GM19240 (cell line): ENCODE measurements around the gene RIC1.
"Not testable (repeated sequence)": the region's sequence is repeated elsewhere in the genome, so short reads cannot be mapped to it uniquely, and the experiment has no call there.

ENCODE experiments used
- DNase-seq: peaks from one replicate; pipeline ENCODE4 v3.0.0; 2011; ENCODE audit warnings: low spot score; ENCODE audit not compliant: insufficient read length

The RIC1 gene, protein sequence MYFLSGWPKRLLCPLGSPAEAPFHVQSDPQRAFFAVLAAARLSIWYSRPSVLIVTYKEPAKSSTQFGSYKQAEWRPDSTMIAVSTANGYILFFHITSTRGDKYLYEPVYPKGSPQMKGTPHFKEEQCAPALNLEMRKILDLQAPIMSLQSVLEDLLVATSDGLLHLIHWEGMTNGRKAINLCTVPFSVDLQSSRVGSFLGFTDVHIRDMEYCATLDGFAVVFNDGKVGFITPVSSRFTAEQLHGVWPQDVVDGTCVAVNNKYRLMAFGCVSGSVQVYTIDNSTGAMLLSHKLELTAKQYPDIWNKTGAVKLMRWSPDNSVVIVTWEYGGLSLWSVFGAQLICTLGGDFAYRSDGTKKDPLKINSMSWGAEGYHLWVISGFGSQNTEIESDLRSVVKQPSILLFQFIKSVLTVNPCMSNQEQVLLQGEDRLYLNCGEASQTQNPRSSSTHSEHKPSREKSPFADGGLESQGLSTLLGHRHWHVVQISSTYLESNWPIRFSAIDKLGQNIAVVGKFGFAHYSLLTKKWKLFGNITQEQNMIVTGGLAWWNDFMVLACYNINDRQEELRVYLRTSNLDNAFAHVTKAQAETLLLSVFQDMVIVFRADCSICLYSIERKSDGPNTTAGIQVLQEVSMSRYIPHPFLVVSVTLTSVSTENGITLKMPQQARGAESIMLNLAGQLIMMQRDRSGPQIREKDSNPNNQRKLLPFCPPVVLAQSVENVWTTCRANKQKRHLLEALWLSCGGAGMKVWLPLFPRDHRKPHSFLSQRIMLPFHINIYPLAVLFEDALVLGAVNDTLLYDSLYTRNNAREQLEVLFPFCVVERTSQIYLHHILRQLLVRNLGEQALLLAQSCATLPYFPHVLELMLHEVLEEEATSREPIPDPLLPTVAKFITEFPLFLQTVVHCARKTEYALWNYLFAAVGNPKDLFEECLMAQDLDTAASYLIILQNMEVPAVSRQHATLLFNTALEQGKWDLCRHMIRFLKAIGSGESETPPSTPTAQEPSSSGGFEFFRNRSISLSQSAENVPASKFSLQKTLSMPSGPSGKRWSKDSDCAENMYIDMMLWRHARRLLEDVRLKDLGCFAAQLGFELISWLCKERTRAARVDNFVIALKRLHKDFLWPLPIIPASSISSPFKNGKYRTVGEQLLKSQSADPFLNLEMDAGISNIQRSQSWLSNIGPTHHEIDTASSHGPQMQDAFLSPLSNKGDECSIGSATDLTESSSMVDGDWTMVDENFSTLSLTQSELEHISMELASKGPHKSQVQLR (N-terminal part only)

DNA sequence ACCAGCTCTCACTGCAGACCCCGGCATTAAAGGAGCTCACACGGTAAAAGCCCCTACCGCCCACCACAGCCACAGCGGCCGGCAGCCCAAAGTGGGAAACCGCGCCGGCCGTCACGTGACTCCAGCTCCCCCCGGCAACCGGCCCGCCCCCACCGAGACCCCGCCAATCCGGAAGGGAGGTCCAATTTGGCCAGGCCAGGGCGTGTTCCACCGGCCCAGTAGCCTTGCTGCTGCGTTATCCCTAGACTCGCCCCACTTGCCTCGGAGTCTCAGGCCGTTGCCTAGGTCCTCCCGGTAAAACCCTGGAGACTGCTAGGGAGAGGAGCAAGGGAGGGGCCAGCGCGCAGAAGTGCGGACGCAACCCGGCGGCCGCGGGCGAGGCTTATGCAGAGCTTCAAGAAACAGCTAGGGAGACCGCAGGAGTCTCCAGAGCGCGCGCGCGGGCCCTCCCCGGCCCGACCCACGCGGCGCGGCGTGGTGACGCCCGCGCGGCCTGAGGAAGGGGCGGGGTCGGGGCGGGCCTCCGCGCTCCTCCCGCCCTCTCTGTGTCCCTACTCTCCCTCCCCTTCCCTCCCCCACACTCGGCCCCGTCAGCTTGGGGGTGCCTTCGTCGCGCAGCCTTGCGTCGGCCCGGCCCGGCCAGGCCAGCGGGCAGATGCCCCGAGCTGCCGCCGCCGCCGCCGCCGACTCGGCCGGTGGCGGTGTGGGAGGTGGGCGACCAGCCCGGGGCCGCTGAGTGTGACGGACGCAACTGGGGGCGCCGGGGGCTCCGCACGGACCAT is at the start of gene RIC1:
Gene RIC1 (plus strand): TSS at position 578 of the 782 bp plus-strand sequence. CDS start 203 bp downstream, at position 781.
- peak; percentile 56 for DNase-seq

DNA sequence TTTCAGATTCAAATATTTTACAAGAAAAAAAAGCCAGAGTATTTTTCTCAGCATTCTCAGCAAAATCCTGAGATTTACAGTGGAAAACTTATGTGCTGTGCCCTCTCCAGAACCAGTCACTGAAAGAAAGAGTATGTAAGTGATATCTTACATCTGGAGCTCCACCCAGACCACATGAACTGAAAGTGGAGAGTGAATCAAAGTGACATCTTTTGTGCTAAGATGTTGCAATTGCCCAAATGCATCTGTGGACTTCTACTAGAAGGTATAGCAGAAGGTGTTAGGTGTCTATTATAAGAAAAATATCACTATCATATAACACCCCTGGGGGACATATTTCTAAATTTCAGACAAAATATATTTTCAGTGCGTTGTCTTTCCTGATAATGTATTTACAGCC is 49.0 kb upstream of the RIC1 start:
- no peak for DNase-seq

DNA sequence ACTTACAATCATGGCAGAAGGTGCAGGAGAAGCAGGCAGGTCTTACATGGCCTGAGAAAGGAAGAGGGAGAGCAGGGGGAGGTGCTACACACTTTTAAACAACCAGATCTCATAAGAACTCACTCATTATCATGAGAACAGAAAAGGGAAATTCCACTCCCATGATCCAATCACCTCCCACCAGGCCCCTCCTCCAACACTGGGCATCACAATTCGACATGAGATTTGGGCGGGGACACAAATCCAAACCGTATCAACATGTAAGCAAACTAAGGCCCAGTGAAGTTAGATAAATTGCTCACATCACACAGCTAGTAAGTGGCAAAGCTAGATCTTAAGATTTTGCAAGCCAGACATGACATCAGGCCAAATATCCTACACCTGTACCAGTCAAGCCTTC is 48.3 kb upstream of the RIC1 start:
- DNase-seq, result no peak

DNA sequence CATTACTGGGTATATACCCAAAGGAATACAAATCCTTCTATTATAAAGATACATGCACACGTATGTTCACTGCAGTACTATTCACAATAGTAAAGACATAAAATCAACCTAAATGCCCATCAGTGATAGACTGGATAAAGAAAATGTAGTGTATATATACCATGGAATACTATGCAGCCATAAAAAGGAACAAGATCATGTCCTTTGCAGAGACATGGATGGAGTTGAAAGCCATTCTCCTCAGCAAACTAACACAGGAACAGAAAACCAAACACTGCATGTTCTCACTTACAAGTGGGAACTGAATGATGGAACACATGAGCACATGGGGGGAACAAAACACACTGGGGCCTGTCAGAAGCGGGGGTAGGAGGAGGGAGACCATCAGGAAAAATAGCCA is 47.2 kb upstream of the RIC1 start:
- DNase-seq, result not testable (repeated sequence)

DNA sequence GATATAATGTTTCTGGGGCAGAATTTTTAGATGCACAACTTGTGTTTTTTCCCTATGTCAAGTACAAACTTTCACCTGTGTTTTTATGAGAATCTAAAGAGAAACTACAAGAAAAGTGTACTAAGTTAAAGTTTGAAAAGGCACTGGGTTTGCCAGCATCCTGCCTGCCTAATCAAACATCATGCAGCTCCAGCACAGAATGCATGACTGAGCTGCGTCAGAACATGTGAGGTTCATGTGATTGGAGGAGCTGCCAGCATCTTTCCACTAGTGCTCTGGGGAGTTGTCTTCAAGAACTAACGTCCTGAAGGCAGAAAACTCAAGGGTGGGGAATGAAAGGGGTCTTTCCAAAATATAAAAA is 46.1 kb upstream of the RIC1 start:
- no peak for DNase-seq

DNA sequence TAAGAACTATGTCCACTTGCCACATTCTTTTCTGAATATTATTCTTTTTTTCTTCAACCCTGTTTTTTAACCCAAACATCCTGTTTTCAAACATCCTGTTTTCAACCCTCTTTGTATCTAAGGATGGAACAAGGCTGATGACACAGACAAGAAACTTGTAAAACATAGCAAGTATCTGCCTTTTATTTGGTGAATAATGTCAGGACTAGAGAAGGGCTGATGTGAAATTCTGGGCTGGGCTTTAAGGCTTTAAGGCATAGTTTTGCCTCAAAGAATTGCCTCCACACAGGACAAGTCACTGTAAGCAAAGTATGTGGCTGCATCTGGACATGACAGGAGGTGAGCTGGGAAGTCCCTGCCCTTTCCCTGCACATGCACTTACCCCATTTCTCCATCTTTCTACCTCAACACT is 42.5 kb upstream of the RIC1 start:
- no peak for DNase-seq

DNA sequence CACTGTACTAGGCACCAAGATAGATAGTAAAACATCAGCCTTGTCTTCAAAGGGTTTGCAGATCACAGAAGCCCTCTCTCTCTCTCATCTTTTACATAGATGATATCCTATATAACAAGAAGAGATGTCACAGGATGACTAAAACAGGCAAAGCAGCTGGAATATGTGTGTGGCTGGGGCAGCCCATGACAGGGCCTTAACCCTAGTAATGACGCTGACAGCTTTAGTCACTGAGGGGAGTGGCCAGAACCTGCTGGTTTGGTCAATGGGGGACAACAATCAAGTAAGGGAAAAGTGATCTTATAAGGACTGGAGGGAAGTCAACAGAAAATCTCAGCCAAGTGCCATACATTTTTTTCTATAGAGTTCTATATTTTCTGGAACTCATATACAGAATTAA is 41.9 kb upstream of the RIC1 start:
- DNase-seq, result no peak

DNA sequence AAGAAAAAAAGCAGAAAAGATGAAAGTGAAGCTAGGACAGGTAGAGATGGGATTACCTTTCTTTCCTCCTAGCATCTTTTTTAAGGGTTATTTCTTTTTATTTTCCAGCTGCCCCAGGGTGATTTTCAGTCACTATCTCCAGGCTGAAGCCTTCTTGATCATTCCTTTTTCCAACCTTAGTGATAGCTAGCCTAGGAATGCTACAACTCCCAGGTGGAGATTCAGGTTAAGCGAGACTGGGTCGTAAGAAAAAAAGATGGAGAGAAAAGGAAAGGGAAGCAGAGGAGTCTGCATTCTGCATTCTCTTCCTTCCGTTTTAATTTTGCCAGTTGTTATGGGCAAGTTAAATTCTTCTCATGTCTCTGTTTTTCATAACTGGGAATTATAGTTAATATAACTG is 36.7 kb upstream of the RIC1 start:
- DNase-seq, result no peak

DNA sequence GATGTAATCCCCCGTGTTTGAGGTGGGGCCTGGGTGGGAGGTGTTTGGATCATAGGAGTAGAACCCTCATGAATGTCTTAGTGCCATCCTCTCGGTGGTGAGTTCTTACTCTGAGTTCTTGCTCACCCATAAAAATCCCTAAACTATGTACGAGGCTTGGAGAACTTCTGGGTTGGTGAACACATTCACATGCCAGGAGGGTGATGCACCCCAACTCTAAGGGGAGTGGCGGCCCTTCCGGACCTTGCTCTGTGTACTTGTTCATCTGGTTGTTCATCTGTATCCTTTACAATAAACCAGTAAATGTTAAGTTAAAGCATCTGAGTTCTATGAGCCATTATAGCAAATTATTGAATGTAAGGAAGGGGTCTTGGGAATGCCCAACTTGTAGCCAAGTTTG is 36.0 kb upstream of the RIC1 start:
- DNase-seq, result no peak

DNA sequence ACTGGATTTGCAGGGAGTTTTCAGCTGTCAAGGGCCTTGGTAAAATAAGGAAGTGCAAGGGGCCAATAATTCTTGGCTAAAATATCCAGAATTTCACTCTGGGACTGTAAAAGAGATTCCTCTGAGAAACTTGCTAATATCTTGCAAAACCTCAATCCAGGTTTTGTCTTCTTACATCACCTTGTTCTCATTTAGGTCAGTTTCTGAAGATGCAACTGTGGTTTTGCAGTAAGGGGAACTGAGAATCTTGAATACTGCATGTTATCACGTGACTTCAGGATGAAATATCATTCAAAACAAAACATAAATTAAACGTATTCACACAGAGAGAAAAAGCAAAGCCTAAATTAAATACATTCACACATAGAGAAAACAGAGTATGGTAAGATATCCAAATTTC is 35.0 kb upstream of the RIC1 start:
- DNase-seq, result peak; percentile 41

DNA sequence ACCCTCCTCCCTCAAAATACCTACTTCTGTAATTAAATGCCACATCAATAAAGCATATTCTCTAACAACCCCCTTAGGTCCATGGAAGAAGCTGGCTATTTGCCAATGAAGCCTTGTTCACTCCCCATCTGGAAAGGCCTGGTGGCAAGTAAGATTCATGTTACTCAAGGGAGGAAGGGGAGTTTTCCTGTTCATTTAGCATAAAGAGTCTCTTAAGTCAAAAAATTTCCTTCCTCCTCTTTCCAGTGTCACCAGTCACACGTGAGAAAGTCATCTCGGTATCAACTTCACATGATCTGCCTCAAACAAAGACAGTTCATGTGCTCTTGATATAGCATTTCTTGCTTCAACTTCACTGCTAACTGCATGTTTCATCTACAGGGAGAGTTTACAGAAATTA is 32.7 kb upstream of the RIC1 start:
- DNase-seq, result no peak

DNA sequence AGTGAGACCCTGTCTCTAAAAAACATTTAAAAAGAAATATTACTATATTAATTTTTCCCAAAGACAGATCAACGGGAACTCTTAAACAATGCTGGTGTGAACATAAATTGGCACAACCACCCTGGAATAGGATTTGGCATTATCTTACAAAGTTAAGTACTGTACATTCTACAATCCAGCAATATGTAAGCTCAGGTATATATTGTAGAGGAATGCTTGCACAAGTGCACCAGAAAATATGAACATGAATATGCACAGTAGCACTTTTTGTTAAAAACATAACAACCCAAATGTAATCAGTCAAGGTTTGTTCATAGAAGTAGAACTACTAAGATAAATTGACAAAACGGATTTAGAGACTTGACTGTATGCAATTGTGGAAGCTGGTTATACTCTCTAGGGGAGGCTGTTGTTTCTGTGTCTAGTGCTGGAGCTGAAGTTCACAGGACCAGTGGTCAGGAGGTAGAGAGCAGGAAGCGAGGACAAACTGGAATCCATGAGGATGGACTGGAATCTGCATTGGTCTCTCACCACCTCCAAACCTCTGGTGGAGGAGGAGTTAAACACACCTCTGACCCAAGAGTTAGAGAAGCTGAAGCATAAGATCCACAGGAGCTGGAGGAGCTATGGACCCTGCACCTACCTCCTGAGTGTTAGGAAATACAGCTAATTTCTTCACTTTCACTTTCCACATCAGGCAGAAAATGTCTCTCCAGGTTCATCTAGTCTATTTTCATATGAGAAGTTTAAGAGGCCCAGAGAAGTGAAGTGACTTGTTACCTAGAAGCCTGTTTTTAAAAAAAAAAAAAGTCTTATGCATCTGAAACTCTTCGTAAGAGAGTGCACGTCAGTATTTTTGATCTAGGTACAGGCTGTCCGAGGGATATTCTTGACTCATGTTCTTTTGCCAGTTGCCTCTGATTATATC is 20.3 kb upstream of the RIC1 start:
- no peak for DNase-seq

DNA sequence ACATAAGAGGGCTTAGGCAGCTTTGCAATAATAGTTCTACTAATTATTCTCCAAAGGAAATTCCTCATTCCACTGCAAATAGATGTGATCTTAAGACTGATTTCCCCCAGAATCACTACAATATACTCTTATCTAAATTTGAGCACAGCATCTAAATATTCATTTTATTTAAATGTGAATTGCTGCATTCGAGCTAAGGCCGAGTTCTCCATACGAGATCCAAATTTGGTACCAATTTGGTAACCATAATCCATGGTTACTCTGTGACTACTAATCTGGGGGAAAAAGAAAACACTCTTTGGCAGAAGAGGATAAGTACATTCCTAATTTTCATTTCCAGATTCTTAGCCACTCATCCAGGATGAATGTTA is 19.7 kb upstream of the RIC1 start:
- no peak for DNase-seq

DNA sequence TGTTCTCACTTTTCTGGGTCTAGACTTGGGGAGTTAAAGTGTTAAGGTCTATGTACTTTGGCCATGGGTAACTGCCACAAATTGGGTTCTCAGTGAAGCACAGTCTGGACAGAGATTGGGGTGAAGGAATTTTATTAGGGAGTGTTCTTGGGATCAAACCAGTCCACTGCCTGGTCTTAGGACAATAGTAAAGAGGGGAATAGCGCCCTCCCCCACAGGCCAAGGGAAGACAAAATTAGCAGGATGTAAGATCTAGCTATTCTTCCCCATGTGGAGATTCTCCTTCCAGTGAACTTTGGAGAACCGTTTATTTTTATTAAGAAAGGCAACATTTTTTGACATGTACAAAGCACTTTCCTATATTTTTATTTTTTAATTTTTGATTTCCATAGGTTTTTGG is 18.4 kb upstream of the RIC1 start:
- no peak for DNase-seq

DNA sequence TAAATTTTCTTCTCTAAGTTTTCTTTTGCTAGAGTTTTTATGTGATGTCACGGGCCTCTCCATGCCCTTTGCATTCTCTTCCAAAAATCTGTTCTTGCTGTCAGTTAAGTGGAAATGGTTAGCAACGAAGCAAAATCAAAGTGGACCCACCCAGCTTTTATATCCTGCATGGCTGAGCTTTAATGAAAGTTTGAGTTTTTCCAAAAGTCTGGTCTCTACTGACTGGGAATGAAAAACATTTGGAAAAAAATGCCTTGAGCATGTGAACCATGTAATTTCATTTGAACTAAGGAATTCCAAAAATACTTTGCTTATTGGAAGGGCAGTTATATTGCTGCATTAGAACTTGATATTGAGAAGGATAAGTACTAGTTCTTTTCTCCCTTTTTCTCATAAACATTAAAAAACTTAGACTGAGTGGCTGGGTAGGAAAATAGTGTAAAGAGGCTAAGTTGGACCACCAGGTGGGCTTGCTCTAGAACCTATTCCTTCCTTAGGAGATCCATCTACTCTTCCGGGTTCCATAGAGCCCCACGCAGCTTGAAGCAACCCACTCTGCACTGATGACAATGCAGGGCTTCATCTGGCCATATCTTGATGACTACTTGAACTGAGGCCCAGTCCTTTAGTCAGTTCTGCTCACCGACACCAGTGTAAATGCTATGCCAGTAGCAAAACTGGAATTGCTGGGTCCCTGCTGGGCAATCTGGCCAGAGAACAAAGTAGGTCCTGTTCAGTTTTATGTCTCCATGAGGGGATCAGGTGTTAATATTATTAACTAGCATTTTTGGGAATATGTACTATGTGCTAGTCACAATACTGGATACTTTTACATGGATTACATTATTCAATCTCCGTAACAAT is 17.4 kb upstream of the RIC1 start:
- DNase-seq, result no peak

DNA sequence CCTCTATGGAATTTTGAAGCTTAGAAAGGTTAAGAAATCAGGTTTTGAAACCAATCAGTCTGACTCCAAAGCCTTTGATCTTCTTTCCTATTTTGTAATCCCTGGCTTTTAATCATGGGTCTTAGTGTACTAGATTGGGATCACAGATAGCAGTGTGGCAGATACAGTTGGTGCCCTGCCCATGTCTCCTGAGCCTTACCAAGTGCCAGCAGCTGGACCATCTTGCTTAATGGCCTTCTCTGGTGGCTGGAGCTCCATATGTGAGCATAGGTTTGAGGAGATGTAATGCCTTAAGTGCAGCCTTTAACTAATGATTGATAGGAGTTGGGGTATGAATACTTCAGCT is 16.7 kb upstream of the RIC1 start:
- no peak for DNase-seq

DNA sequence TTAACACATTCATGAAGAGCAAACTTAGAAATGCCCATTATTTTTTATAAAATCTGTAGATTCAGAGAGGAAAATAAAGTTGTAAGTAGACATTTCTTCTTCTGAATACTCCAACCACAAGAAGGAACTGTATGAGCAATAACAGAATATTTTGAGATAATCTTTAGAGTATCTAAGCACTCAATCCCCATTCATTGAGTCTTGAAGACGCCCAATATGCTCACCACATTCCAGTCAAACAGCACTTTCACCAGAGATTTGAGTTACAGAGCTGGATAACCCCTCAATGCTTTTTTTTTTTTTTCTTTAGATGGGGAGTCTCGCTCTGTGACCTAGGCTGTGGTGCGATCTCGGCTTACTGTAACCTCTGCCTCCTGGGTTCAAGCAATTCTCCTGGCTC is 14.7 kb upstream of the RIC1 start:
- no peak for DNase-seq

DNA sequence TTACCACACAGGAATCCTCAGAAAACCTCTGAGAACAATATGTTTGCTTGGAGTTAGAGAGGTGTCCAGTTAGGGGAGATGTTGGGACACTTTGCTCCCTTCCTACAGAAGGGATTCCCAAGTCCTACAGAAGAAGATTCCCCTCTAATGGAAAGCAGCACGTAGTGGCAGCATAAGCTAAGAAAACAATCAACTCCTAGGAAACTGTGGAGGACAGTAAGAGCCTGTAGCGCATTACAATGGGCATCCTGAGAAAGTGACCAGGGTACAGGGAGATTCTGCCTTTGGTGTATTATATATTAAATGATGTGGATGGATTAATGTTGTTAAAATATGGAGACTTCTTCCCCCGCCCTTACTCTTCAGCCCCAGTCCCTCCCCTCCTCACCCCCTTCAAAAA is 13.9 kb upstream of the RIC1 start:
- DNase-seq, result no peak

DNA sequence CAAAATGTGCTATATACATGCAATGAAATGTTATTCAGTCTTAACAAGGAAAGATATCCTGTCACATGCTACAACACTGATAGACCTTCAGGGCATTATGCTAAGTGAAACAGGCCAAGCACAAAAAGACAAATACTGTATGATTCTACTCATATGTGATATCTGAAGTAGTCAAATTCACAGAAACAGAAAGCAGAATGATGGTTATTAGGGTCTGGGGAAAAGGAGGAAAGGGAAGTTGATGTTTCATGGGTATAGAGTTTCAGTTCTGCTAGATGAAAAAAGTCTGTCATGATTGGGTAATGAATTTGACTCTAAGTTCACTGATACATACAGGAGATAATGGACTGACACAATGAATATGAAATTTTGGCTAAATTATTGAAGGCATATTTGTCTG is 11.2 kb upstream of the RIC1 start:
- DNase-seq, result no peak
